ENCODE data around the gene NAV2. TPM values are rescaled to one million over a fixed set of nuclear protein-coding genes. Genes with fewer than 3 reads are reported as not detected.

Gene NAV2
- total and polyA plus RNA-seq, 2 experiments from 2014 or later, result 26.0 to 45.0 TPM

GRCh38 chr11:19744130-19744529 lies 31.5 kb downstream of the NAV2 start (continued):
- no peak for TF ChIP-seq ZNF462 (CRISPR knock-in tag; IDR thresholded peaks at IDR 0.05)

GRCh38 chr11:19746086-19746485 lies 33.4 kb downstream of the NAV2 start:
- Histone ChIP-seq H3K27ac (ENCODE audit: low read depth) (no peak overlapping the region), H2AFZ (no peak overlapping the region), H3F3A (replicated peaks; ENCODE audit: low read depth) (no peaks in the 10 kb centered on the region), H3K79me2 (replicated peaks; ENCODE audit: insufficient read depth) (no peaks in the 10 kb centered on the region), H3K27me3 (ENCODE audit: insufficient read depth) (no peaks in the 10 kb centered on the region), H3K36me3 (ENCODE audit: insufficient read depth) (no peaks in the 10 kb centered on the region), H3K4me2 (no peak overlapping the region), H3K4me1 (ENCODE audit: insufficient read depth) (peaks cover 20% of the 10 kb centered on the region; the same call in 1 of the 2 replicates), H3K4me3 (no peak overlapping the region), H3K9me2 (ENCODE audit: insufficient read depth) (no peaks in the 10 kb centered on the region; the same call in 1 of the 2 replicates), H4K20me1 (replicated peaks; ENCODE audit: insufficient read depth) (no peaks in the 10 kb centered on the region; the same call in 1 of the 2 replicates)
- Mint-ChIP-seq H3K36me3 (ENCODE audit: low read depth) (peaks cover 8% of the 10 kb centered on the region; the same call in 2 of the 3 replicates), H3K4me3 (no peak overlapping the region), H3K27me3 (ENCODE audit: insufficient read depth, low read depth, poor library complexity) (no peaks in the 10 kb centered on the region), H3K4me1 (peaks cover 17% of the 10 kb centered on the region), H3K9me3 (peaks cover 11% of the 10 kb centered on the region; the same call in 2 of the 3 replicates), H3K27ac (no peak overlapping the region)
- TF ChIP-seq ZNF114 (CRISPR knock-in tag; IDR thresholded peaks at IDR 0.05), result no peak
- TF ChIP-seq CREB1 (CRISPR knock-in tag; IDR thresholded peaks at IDR 0.05; ENCODE audit: low read depth), result no peak
- no peak for TF ChIP-seq EZH2phosphoT487 (IDR thresholded peaks at IDR 0.05; ENCODE audit: unreplicated experiment)
- no peak for TF ChIP-seq CTCF (conservative IDR thresholded peaks at IDR 0.05; ENCODE audit: low read depth in 2 of 2)
- TF ChIP-seq ZNF331 (CRISPR knock-in tag; IDR thresholded peaks at IDR 0.05; ENCODE audit: low read depth), result no peak
- no peak for TF ChIP-seq STAT1 (IDR thresholded peaks at IDR 0.05; ENCODE audit: unreplicated experiment)
- no peak for TF ChIP-seq ETS1 (IDR thresholded peaks at IDR 0.05)
- TF ChIP-seq JUNB (IDR thresholded peaks at IDR 0.05; ENCODE audit: unreplicated experiment), result no peak
- no peak for TF ChIP-seq REST (IDR thresholded peaks at IDR 0.05; ENCODE audit: unreplicated experiment)
- no peak for ATAC-seq
- DNase-seq (ENCODE audit: low spot score), result no peak

All from GM23338 (cell line).